Esophagus squamous epithelium (tissue), 4 donors: ENCODE data around the gene CHPF2.

Source experiments
- CTCF ChIP-seq, 6 experiments: fragments of 450-650 bp in 4 of 6; fragments of 200-600 bp in 2 of 6; sonication (generic) in 2 of 6; IDR thresholded peaks; one replicate each; pipeline ENCODE4 v1.5.1; 2016 to 2019; ENCODE audit warnings: antibody characterized with exemption in 6 of 6, mild to moderate bottlenecking in 4 of 6, moderate library complexity in 4 of 6
- POLR2A ChIP-seq, 4 donors: fragments of 450-650 bp; IDR thresholded peaks; one replicate each; pipeline ENCODE4 v1.6.1; 2017; ENCODE audit warnings: antibody characterized with exemption in 4 of 4, mild to moderate bottlenecking in 4 of 4, moderate library complexity in 3 of 4

GRCh38 chr7:151246102-151246850, 14.0 kb downstream of the CHPF2 start:
- TF ChIP-seq CTCF (IDR thresholded peaks at IDR 0.05): no peak
- no peak for TF ChIP-seq POLR2A (IDR thresholded peaks at IDR 0.05)
